AG10803 (cell line): ENCODE results near the gene ZNF584.

Experiments used
- DNase-seq: peaks from one replicate; pipeline ENCODE4 v3.0.0; 2010; ENCODE audit warnings: low read depth
- H3K4me3 ChIP-seq: 2 replicates; pipeline ENCODE4 v1.5.1; 2011; ENCODE audit warnings: mild to moderate bottlenecking, low read length, control low read depth
- TF ChIP-seq, protein P1 (sequence below): conservative IDR thresholded peaks from 2 replicates; pipeline ENCODE4 v1.5.1; 2011; ENCODE audit warnings: mild to moderate bottlenecking, low read length, control low read depth, inconsistent platforms

ZNF584 gene

DNA sequence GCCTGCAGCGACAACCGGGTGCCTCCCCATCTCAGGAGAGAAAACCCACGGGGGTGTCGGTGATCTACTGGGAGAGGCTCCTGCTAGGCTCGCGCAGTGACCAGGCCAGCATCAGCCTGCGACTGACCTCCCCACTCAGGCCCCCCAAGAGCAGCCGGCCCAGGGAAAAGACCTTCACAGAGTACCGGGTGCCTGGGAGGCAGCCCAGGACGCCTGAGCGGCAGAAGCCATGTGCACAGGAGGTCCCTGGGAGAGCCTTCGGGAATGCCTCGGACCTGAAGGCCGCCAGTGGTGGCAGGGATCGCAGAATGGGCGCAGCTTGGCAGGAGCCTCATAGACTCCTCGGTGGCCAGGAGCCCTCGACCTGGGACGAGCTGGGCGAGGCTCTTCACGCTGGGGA lies 46.9 kb downstream of the ZNF584 start:
- TF ChIP-seq, protein P1, sequence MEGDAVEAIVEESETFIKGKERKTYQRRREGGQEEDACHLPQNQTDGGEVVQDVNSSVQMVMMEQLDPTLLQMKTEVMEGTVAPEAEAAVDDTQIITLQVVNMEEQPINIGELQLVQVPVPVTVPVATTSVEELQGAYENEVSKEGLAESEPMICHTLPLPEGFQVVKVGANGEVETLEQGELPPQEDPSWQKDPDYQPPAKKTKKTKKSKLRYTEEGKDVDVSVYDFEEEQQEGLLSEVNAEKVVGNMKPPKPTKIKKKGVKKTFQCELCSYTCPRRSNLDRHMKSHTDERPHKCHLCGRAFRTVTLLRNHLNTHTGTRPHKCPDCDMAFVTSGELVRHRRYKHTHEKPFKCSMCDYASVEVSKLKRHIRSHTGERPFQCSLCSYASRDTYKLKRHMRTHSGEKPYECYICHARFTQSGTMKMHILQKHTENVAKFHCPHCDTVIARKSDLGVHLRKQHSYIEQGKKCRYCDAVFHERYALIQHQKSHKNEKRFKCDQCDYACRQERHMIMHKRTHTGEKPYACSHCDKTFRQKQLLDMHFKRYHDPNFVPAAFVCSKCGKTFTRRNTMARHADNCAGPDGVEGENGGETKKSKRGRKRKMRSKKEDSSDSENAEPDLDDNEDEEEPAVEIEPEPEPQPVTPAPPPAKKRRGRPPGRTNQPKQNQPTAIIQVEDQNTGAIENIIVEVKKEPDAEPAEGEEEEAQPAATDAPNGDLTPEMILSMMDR: no peak
- no peak for DNase-seq
- H3K4me3 ChIP-seq: no peak overlapping the region

DNA sequence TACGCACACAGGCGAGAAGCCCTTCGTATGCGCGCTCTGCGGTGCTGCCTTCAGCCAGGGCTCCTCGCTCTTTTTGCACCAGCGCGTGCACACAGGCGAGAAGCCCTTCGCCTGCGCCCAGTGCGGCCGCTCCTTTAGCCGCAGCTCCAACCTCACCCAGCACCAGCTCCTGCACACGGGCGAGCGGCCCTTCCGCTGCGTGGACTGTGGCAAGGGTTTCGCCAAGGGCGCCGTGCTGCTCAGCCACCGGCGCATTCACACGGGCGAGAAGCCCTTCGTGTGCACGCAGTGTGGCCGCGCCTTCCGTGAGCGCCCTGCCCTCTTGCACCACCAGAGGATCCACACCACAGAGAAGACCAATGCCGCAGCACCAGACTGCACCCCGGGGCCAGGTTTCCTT lies 47.7 kb downstream of the ZNF584 start:
- TF ChIP-seq, protein P1: no peak
- H3K4me3 ChIP-seq: no peak overlapping the region
- DNase-seq: no peak

DNA sequence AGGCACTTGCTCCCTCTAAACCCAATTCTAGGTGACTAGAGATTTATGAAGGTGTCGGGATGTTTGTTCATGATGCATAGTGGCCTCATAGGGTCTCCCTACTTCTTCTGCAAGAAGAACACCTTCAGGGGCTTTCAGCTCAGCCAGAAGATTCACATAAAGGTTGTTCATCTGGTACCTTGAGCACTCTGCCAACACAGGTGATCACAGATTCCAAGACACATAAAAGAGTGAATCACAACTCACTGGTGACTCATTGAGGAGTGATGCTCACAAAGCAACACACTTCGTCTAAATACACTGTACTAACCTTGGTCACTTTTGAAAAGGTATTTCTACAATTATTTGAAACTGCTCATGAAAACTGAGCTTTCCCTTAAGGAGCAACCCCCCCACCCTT lies 51.6 kb downstream of the ZNF584 start:
- no peak for DNase-seq
- H3K4me3 ChIP-seq: no peak overlapping the region
- TF ChIP-seq, protein P1: no peak

DNA sequence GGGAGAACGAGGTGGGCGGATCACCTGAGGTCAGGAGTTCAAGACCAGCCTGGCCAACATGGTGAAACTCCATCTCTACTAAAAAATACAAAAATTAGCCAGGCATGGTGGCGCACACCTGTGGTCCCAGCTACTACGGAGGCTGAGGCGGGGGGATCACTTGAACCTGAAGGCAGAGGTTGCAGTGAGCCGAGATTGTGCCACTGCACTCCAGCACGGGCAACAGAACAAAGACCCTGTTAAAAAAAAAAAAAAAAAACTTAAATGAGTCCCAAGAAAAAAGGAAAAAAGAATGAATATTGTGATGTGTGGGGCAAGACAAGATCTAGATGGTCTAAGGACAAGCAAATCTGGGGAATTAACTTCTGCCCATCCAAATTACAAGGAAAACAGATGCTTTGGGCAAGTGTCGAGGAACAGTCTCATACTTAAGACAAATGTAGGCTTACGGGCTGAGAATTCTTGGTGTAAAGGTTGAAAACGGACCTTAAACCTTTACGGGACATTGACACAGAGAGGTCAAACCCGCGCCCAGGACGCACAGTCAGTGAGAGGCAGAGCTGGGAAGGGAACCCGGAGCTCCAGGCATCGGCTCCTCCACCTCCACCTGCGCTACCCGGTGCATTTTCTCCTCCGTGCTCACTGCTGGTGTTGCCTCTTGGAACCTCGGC lies 57.8 kb downstream of the ZNF584 start:
- TF ChIP-seq, protein P1: no peak
- no peak for DNase-seq
- peak overlapping the region; percentile 73 for H3K4me3 ChIP-seq

DNA sequence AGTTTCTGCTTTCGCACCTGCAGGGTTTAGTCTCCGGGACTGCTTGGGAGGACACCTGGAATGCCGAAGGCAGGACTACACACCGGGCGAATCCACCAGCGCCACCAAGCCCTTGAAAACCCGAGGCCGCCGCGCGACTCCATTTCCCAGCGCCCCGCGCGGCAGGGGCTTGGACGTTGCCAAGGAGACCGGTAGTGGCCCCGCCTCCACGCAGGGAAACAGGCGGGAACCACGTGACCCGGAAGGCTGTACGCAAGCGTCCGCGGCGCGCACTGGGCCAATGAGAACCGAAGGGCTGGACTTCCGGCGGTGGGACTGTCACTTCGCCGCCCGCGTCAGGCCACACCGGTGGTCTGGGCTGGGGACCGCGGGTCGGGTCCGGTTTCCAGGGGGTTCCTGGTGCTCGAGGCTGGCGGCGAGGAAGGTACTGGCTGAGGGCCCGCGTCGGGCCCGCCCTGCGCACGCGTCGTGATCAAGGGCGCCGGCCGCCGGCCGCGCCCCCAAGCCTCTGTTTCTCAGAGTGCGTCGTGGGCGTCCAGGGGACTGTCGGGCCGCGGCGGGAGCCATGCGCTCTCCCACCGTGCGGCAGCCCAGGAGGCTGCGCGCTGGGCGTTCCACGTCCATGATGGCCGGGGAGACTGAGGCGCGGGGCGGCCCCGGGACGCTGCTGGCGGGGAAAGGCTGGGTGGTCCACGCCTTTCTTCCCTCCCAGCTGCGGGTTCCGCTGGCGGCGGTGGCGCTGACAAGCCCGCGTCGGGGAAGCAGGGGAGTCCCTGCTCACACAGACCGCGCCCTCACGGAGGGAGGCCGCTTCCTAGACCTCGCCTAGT lies 58.5 kb downstream of the ZNF584 start, which contains the start of gene ZNF324:
Gene ZNF324, plus strand, starts transcription at position 321 of the 830 bp plus-strand sequence. CDS start 2,106 bp downstream, outside the sequence.
- TF ChIP-seq, protein P1: no peak
- peak; percentile 93 for DNase-seq
- H3K4me3 ChIP-seq: peak within 1 kb of the TSS; percentile 73
